GM10266 (cell line): ENCODE results near the gene MMP13.

Source experiments
- DNase-seq: peaks from one replicate; pipeline ENCODE4 v3.0.0; 2012; ENCODE audit errors: extremely low spot score
- CTCF ChIP-seq: IDR thresholded peaks from 2 replicates; pipeline ENCODE4 v1.5.1; 2012; ENCODE audit warnings: mild to moderate bottlenecking, low read depth; ENCODE audit not compliant: control insufficient read depth, insufficient read depth; ENCODE audit errors: missing control alignments

Gene MMP13

DNA sequence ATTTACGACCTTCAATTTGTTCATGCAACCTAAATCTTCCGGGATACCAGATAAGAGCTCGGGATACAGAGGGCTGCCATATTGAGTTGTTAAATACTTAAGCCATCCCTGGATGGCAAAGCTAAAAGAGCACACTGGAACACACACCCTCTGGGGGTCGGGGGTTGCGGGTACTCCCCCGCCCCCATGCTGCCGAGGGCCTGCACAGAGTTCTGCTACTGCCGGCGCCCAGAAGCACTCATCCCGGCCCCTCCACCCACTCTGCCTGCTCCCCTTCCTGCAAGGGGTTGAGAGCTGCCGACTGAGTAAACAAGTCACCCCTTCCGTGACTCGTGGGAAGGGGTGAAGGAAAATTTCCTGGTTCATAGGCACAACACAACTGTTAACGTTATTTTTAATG is 9.3 kb upstream of the MMP13 start:
- no peak for DNase-seq
- no peak for TF ChIP-seq CTCF

DNA sequence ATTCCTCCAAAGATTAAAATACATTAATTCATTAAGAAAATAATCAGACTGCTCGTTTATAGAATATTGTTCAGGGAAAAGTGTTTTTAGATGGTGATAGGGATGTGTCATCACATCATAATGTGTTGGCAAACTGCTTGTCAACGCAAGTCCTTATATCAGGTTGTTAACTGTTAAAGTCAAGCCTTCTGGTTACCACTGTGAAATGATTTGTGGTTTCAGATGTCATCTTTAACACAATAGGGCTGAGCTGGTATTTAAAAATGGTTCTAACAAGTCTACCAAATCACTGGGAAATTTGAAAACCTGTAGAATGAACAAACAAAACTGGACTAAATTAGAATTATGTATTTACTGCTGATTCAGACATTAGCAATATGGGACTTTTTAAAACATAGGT is 2.4 kb upstream of the MMP13 start:
- DNase-seq, result no peak
- no peak for TF ChIP-seq CTCF

- no peak for TF ChIP-seq CTCF
- DNase-seq, result no peak
Observed at GRCh38 chr11:102950622-102951081, 4.9 kb downstream of the MMP13 start.

GRCh38 chr11:102946237-102946636 is 9.3 kb downstream of the MMP13 start:
- TF ChIP-seq CTCF, result no peak
- no peak for DNase-seq

DNA sequence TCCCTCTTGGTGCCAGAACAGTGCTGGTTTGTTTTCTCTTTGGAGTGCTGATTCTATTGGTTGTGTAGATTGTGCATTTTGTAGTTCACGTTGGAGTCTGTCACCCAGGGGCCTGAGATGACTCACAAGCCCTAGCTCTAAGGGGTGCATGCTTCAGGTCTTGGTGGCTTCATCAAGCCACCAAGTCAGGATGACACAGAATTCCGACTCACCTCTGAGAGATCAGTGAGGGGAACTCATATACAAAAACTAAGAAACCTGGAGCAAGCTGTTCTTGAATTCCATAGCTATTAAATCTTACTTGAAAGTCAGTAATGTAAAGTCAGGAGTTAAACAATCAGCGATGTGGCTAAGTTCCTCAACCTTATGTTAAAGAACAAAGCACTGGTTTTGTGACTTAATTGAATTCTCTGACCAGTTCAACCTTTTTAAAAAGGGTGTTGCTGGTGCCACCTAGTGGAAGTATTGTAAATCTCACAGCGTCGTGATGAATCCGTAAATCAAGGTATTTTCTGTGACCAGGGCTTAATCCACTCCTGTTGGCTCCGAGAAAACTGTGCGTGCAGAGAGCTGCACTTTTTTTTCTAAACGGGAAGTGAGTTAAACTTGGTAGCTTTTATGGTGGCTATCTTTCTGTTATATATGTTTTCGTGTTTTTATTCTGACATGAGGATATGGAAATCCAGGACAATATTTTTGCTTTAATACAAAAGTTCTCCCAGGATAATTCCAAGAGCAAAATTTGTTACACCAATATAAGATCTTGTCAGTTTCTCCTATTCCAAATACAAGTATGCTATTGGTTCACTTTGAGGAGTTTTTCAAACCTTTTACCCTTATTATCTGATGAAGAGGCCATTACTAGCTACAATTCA is 14.6 kb downstream of the MMP13 start:
- peak; percentile 81 for TF ChIP-seq CTCF
- peak; percentile 56 for DNase-seq

GRCh38 chr11:102936864-102937509 is 18.5 kb downstream of the MMP13 start:
- TF ChIP-seq CTCF, result no peak
- DNase-seq, result no peak

- no peak for TF ChIP-seq CTCF
- no peak for DNase-seq
Observed at GRCh38 chr11:102935514-102935913, 20.0 kb downstream of the MMP13 start.
